NCI-H1930 (cell line): Measurements from ENCODE around the gene SLCO3A1.

Experiments used
- DNase-seq, 2 experiments: peaks; one replicate each; lab custom pipeline; 2025; lab: John Stamatoyannopoulos, UW

SLCO3A1 gene

GRCh38 chr15:91966194-91966552, 112.7 kb downstream of the SLCO3A1 start:
- no peak for DNase-seq

- no peak for DNase-seq
Observed at GRCh38 chr15:91967935-91968606, 114.6 kb downstream of the SLCO3A1 start.

GRCh38 chr15:91968610-91969009, 115.1 kb downstream of the SLCO3A1 start:
- no peak for DNase-seq

- no peak for DNase-seq
Observed at GRCh38 chr15:91970142-91970541, 116.6 kb downstream of the SLCO3A1 start.

- DNase-seq: no peak
Observed at GRCh38 chr15:91973481-91973880, 120.0 kb downstream of the SLCO3A1 start.

- DNase-seq: no peak
Observed at GRCh38 chr15:91974321-91974720, 120.8 kb downstream of the SLCO3A1 start.

- DNase-seq: no peak
Observed at GRCh38 chr15:91975241-91975978, 121.9 kb downstream of the SLCO3A1 start.

GRCh38 chr15:91976966-91977365, 123.5 kb downstream of the SLCO3A1 start:
- DNase-seq: no peak

- DNase-seq: no peak
Observed at GRCh38 chr15:91980502-91981267, 127.2 kb downstream of the SLCO3A1 start.

- DNase-seq: no peak
Observed at GRCh38 chr15:91981821-91982800, 128.6 kb downstream of the SLCO3A1 start.

GRCh38 chr15:91983729-91984340, 130.3 kb downstream of the SLCO3A1 start:
- no peak for DNase-seq

GRCh38 chr15:91985297-91985696, 131.8 kb downstream of the SLCO3A1 start:
- no peak for DNase-seq

GRCh38 chr15:91988071-91988470, 134.6 kb downstream of the SLCO3A1 start:
- DNase-seq: no peak

- DNase-seq: no peak
Observed at GRCh38 chr15:91988655-91989054, 135.1 kb downstream of the SLCO3A1 start.

GRCh38 chr15:91989821-91990220, 136.3 kb downstream of the SLCO3A1 start:
- DNase-seq: no peak

GRCh38 chr15:91992945-91993344, 139.4 kb downstream of the SLCO3A1 start:
- DNase-seq: no peak

GRCh38 chr15:91995146-91995545, 141.6 kb downstream of the SLCO3A1 start:
- DNase-seq: no peak

- DNase-seq: no peak
Observed at GRCh38 chr15:91997163-91997562, 143.7 kb downstream of the SLCO3A1 start.

- no peak for DNase-seq
Observed at GRCh38 chr15:92000709-92001108, 147.2 kb downstream of the SLCO3A1 start.

GRCh38 chr15:92001307-92001706, 147.8 kb downstream of the SLCO3A1 start:
- no peak for DNase-seq

- no peak for DNase-seq
Observed at GRCh38 chr15:92002666-92003065, 149.2 kb downstream of the SLCO3A1 start.
